Head of caudate nucleus (tissue), 42 donors: Measurements from ENCODE around the gene C2CD4A.

Experiments used
- DNase-seq, 42 donors: peaks; one replicate each; pipeline versions ENCODE4 v3.0.0 to v3.0.0-alpha.2; 2020 to 2021; ENCODE audit warnings: mixed read lengths in 7 of 42
- intact Hi-C: fragments of 100-400 bp; cut with DNase I; formaldehyde crosslinking; loops from one replicate; pipeline ENCODE4 v1.15.0; 2022

Gene C2CD4A

GRCh38 chr15:62119227-62119864 lies 52.6 kb downstream of the C2CD4A start:
- intact Hi-C loops, result no loop called here
- peak in 6 of 42 donors; percentile 4 to 42 (median 14) for DNase-seq

GRCh38 chr15:62119874-62120273 lies 53.1 kb downstream of the C2CD4A start:
- intact Hi-C loops, result no loop called here
- DNase-seq, result no peak
